Iris pigment epithelial cell (primary cell): Measurements from ENCODE around the gene RPS6KA3.
A peak's percentile ranks its signal among the peaks of the same experiment; 100 is the strongest.
"Not testable (repeated sequence)": the region's sequence is repeated elsewhere in the genome, so short reads cannot be mapped to it uniquely, and the experiment has no call there.

Experiments used
- DNase-seq: peaks from one replicate; pipeline ENCODE4 v3.0.0-alpha.2; 2011; ENCODE audit warnings: low read depth

Gene RPS6KA3

GRCh38 chrX:20143111-20143510 lies 123.6 kb downstream of the RPS6KA3 start:
- DNase-seq, result no peak

- DNase-seq, result peak; percentile 100
These were observed 125.2 kb downstream of the RPS6KA3 start, which contains the start of gene EIF1AX for GRCh38 chrX:20141281-20142220. TSS of gene EIF1AX (minus strand) at chrX:20141838. CDS start at chrX:20141640, 198 bp downstream.

- DNase-seq, result no peak
These were observed 126.3 kb downstream of the RPS6KA3 start for GRCh38 chrX:20140420-20140819.

DNA sequence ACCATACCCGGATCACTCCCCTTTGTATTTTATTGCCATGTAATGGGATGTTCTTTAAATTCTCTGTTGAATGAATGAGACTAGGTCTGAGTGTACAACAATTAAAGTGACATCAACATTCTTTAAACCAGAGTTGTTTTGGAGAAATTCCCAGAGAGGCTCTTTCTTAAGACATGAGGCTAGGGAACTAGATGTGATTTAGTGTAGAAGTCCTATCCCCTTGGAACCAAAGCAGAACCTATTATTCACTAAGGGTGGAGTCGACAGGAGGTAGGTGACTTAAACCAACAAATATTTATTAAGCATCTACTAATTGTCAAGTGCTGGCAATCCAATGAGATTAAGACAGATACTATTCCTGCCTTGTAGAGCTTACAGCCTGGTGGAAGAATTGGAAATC lies 126.7 kb downstream of the RPS6KA3 start:
- peak; percentile 31 for DNase-seq

- no peak for DNase-seq
These were observed 130.8 kb downstream of the RPS6KA3 start for GRCh38 chrX:20135944-20136343.

GRCh38 chrX:20132666-20133065 lies 134.0 kb downstream of the RPS6KA3 start:
- DNase-seq, result no peak

DNA sequence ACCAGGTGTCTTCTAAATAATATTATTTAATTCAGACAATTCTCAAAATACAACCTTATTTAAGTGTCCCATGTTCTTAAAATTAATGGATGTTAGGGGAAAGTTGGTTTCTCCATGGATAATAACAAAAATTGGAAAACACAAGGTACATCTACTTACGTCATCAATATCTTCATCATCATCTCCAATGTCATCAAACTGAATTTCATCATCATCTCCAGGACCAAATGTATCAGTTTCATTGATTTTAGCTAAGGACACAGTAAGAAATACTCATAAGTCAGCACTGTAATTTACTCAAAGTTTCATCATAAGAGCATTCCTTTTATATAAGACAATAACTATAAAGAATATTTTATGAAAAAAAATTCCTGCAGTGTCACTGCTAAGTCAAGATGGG lies 136.4 kb downstream of the RPS6KA3 start:
- DNase-seq, result no peak

DNA sequence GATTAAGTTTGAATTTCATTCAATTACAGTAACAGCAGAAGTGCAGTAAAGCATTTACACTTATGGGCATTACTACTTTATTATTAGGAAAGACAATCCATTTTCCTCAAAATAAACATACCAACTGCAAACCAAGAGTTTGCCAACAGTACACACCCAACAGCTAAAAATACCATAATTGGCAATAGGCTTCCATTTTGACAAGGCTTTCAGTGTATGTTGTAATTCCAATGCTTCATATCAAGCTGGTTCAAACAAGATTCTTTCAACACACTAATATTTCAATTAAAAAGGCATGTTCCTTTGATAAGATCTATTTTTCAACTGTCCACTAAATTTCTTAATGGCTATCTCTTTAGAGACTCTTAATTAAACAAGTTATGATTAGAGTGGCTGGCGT lies 137.2 kb downstream of the RPS6KA3 start:
- DNase-seq, result no peak

GRCh38 chrX:20128670-20129069 lies 138.0 kb downstream of the RPS6KA3 start:
- DNase-seq, result no peak

GRCh38 chrX:20127440-20127839 lies 139.3 kb downstream of the RPS6KA3 start:
- not testable (repeated sequence) for DNase-seq

GRCh38 chrX:20126833-20127232 lies 139.9 kb downstream of the RPS6KA3 start:
- not testable (repeated sequence) for DNase-seq

DNA sequence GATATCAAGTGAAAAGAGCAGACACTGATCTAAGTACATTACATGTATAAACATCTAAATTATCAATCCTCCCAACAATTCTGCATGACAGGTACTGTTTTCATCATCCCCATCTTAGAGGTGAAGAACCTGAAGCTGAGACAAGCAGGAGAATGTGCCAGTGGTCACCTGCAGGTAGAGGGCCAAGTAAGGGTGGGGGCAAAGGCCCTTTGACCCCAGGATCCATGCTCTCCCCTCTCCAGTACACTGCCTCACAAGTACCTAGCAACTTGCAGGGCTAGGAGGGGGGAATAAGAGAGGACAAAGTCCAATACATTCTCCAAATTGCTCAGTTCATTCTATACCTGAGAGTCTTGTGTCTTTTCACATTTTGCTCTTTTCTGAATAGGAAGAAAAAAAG lies 141.7 kb downstream of the RPS6KA3 start:
- no peak for DNase-seq

DNA sequence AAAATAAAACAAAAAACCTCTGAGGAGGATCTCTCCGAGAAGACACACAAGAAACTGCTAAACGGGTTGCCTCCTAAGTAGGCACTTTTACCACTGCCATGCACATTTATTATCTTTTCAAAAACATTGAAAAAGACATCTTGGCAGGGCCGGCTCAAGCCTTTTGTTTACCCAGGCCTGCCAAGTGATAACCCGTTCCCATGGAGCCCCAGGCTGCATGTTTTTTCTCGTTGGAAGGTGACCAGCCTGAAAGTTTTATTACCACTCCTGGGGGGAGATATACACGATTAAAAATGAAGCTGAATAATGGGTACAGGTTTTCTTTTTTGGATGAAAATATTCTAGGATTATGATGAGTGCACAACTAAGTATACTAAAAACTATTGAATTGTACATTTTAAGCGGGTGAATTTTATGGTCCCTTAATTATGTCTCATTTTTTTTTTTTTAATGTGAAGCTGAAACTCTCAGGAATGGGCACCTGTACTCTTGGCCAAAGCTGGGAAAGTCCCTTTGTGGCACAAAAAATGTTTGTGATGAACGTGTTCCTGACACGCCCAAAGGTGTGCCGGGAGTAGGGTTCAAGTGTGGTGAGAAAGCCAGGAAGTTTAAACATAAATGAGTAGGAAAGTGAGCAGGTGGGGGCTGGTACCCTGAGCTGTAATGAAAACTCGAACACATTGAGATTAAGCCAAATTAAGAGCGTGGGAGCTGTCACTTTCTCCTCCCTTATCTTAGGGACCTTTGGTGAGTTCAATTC lies 148.5 kb downstream of the RPS6KA3 start:
- DNase-seq, result no peak

GRCh38 chrX:20116577-20117240 lies 150.0 kb downstream of the RPS6KA3 start, which contains the start of gene MAP7D2:
TSS of gene MAP7D2 (minus strand) at chrX:20116907. CDS start at chrX:20116879, 28 bp downstream.
- no peak for DNase-seq

- DNase-seq, result no peak
These were observed 150.6 kb downstream of the RPS6KA3 start for GRCh38 chrX:20116087-20116576.

GRCh38 chrX:20112022-20112774 lies 154.5 kb downstream of the RPS6KA3 start:
- no peak for DNase-seq

- no peak for DNase-seq
These were observed 155.4 kb downstream of the RPS6KA3 start for GRCh38 chrX:20111271-20111670.

- DNase-seq, result no peak
These were observed 164.7 kb downstream of the RPS6KA3 start for GRCh38 chrX:20101934-20102581.
